ENCODE results near the gene GRHL1.
"Not testable (repeated sequence)": the region's sequence is repeated elsewhere in the genome, so short reads cannot be mapped to it uniquely, and the experiment has no call there.

Gene GRHL1

GRCh38 chr2:9927020-9927419 lies 24.5 kb upstream of the GRHL1 start:
- H3K4me3 ChIP-seq (ENCODE audit: insufficient read depth, low read depth, low read length); H3K36me3 ChIP-seq (ENCODE audit: control insufficient read depth, insufficient read depth, low read length); H3K27me3 ChIP-seq (ENCODE audit: control insufficient read depth, insufficient read depth, low read length, poor library complexity, severe bottlenecking); H3K27ac ChIP-seq (ENCODE audit: insufficient read depth, low read depth, low read length, poor library complexity, severe bottlenecking); H3K4me1 ChIP-seq (ENCODE audit: control insufficient read depth, insufficient read depth, low read length); H3K9me3 ChIP-seq (ENCODE audit: control insufficient read depth, low read length): not testable (repeated sequence)
- no CpG with 5 or more reads among the region's 2 CpGs for WGBS, 2 experiments

GRCh38 chr2:9937258-9937657 lies 14.2 kb upstream of the GRHL1 start:
- Histone ChIP-seq H3K27ac (ENCODE audit: insufficient read depth, low read depth, low read length, poor library complexity, severe bottlenecking) (no peak overlapping the region), H3K9me3 (ENCODE audit: control insufficient read depth, low read length) (no peaks in the 10 kb centered on the region), H3K27me3 (ENCODE audit: control insufficient read depth, insufficient read depth, low read length, poor library complexity, severe bottlenecking) (no peaks in the 10 kb centered on the region), H3K4me3 (ENCODE audit: insufficient read depth, low read depth, low read length) (no peak overlapping the region), H3K4me1 (ENCODE audit: control insufficient read depth, insufficient read depth, low read length) (peaks cover 8% of the 10 kb centered on the region), H3K36me3 (ENCODE audit: control insufficient read depth, insufficient read depth, low read length) (peaks cover 7% of the 10 kb centered on the region)
- 94 to 95% methylated on average over 4 of the region's 4 CpGs for WGBS, 2 experiments

GRCh38 chr2:9937968-9938367 lies 13.5 kb upstream of the GRHL1 start:
- 85 to 86% methylated on average over 9 of the region's 9 CpGs for WGBS, 2 experiments
- no peak overlapping the region for H3K27ac ChIP-seq (ENCODE audit: insufficient read depth, low read depth, low read length, poor library complexity, severe bottlenecking)
- no peaks in the 10 kb centered on the region for H3K9me3 ChIP-seq (ENCODE audit: control insufficient read depth, low read length)
- peaks cover 8% of the 10 kb centered on the region for H3K4me1 ChIP-seq (ENCODE audit: control insufficient read depth, insufficient read depth, low read length)
- no peaks in the 10 kb centered on the region for H3K27me3 ChIP-seq (ENCODE audit: control insufficient read depth, insufficient read depth, low read length, poor library complexity, severe bottlenecking)
- peaks cover 7% of the 10 kb centered on the region for H3K36me3 ChIP-seq (ENCODE audit: control insufficient read depth, insufficient read depth, low read length)
- H3K4me3 ChIP-seq (ENCODE audit: insufficient read depth, low read depth, low read length), result no peak overlapping the region

GRCh38 chr2:9939587-9940485 lies 11.7 kb upstream of the GRHL1 start:
- Histone ChIP-seq H3K9me3 (ENCODE audit: control insufficient read depth, low read length) (no peaks in the 10 kb centered on the region), H3K27me3 (ENCODE audit: control insufficient read depth, insufficient read depth, low read length, poor library complexity, severe bottlenecking) (no peaks in the 10 kb centered on the region), H3K36me3 (ENCODE audit: control insufficient read depth, insufficient read depth, low read length) (no peaks in the 10 kb centered on the region), H3K4me1 (ENCODE audit: control insufficient read depth, insufficient read depth, low read length) (peaks cover 8% of the 10 kb centered on the region), H3K4me3 (ENCODE audit: insufficient read depth, low read depth, low read length) (no peak overlapping the region), H3K27ac (ENCODE audit: insufficient read depth, low read depth, low read length, poor library complexity, severe bottlenecking) (no peak overlapping the region)
- WGBS, 2 experiments, result 80 to 82% methylated on average over 8 of the region's 9 CpGs

GRCh38 chr2:9941196-9941995 lies 10.1 kb upstream of the GRHL1 start:
- H3K9me3 ChIP-seq (ENCODE audit: control insufficient read depth, low read length), result no peaks in the 10 kb centered on the region
- no peak overlapping the region for H3K27ac ChIP-seq (ENCODE audit: insufficient read depth, low read depth, low read length, poor library complexity, severe bottlenecking)
- H3K36me3 ChIP-seq (ENCODE audit: control insufficient read depth, insufficient read depth, low read length), result no peaks in the 10 kb centered on the region
- WGBS, 2 experiments, result 82 to 84% methylated on average over 13 of the region's 13 CpGs
- H3K27me3 ChIP-seq (ENCODE audit: control insufficient read depth, insufficient read depth, low read length, poor library complexity, severe bottlenecking), result no peaks in the 10 kb centered on the region
- peaks cover 8% of the 10 kb centered on the region for H3K4me1 ChIP-seq (ENCODE audit: control insufficient read depth, insufficient read depth, low read length)
- no peak overlapping the region for H3K4me3 ChIP-seq (ENCODE audit: insufficient read depth, low read depth, low read length)

- H3K4me1 ChIP-seq (ENCODE audit: control insufficient read depth, insufficient read depth, low read length), result peaks cover 8% of the 10 kb centered on the region
- H3K9me3 ChIP-seq (ENCODE audit: control insufficient read depth, low read length), result no peaks in the 10 kb centered on the region
- H3K4me3 ChIP-seq (ENCODE audit: insufficient read depth, low read depth, low read length), result no peak overlapping the region
- no peak overlapping the region for H3K27ac ChIP-seq (ENCODE audit: insufficient read depth, low read depth, low read length, poor library complexity, severe bottlenecking)
- H3K27me3 ChIP-seq (ENCODE audit: control insufficient read depth, insufficient read depth, low read length, poor library complexity, severe bottlenecking), result no peaks in the 10 kb centered on the region
- no peaks in the 10 kb centered on the region for H3K36me3 ChIP-seq (ENCODE audit: control insufficient read depth, insufficient read depth, low read length)
- WGBS, 2 experiments, result 79 to 87% methylated on average over 5 to 6 of the region's 6 CpGs
Observed at GRCh38 chr2:9941996-9942390, 9.5 kb upstream of the GRHL1 start.

- peaks cover 8% of the 10 kb centered on the region for H3K4me1 ChIP-seq (ENCODE audit: control insufficient read depth, insufficient read depth, low read length)
- 89 to 91% methylated on average over 3 of the region's 3 CpGs for WGBS, 2 experiments
Observed at GRCh38 chr2:9944330-9944758, 7.1 kb upstream of the GRHL1 start.

GRCh38 chr2:9945596-9945995 lies 5.9 kb upstream of the GRHL1 start:
- H3K27ac ChIP-seq (ENCODE audit: insufficient read depth, low read depth, low read length, poor library complexity, severe bottlenecking), result no peak overlapping the region
- no peak overlapping the region for H3K4me3 ChIP-seq (ENCODE audit: insufficient read depth, low read depth, low read length)
- H3K36me3 ChIP-seq (ENCODE audit: control insufficient read depth, insufficient read depth, low read length), result no peaks in the 10 kb centered on the region
- H3K9me3 ChIP-seq (ENCODE audit: control insufficient read depth, low read length), result no peaks in the 10 kb centered on the region
- peaks cover 23% of the 10 kb centered on the region for H3K27me3 ChIP-seq (ENCODE audit: control insufficient read depth, insufficient read depth, low read length, poor library complexity, severe bottlenecking)
- 90 to 92% methylated on average over 7 of the region's 7 CpGs for WGBS, 2 experiments
- H3K4me1 ChIP-seq (ENCODE audit: control insufficient read depth, insufficient read depth, low read length), result peaks cover 4% of the 10 kb centered on the region

More at GRCh38 chr2:9944330-9944758, 7.1 kb upstream of the GRHL1 start:
- Histone ChIP-seq H3K27me3 (ENCODE audit: control insufficient read depth, insufficient read depth, low read length, poor library complexity, severe bottlenecking) (peaks cover 11% of the 10 kb centered on the region), H3K9me3 (ENCODE audit: control insufficient read depth, low read length) (no peaks in the 10 kb centered on the region), H3K4me3 (ENCODE audit: insufficient read depth, low read depth, low read length) (no peak overlapping the region), H3K27ac (ENCODE audit: insufficient read depth, low read depth, low read length, poor library complexity, severe bottlenecking) (no peak overlapping the region), H3K36me3 (ENCODE audit: control insufficient read depth, insufficient read depth, low read length) (no peaks in the 10 kb centered on the region)

- WGBS, 2 experiments, result 83% methylated on average over 7 of the region's 7 CpGs
- peaks cover 4% of the 10 kb centered on the region for H3K4me1 ChIP-seq (ENCODE audit: control insufficient read depth, insufficient read depth, low read length)
- no peaks in the 10 kb centered on the region for H3K9me3 ChIP-seq (ENCODE audit: control insufficient read depth, low read length)
- H3K27ac ChIP-seq (ENCODE audit: insufficient read depth, low read depth, low read length, poor library complexity, severe bottlenecking), result no peak overlapping the region
- H3K27me3 ChIP-seq (ENCODE audit: control insufficient read depth, insufficient read depth, low read length, poor library complexity, severe bottlenecking), result peaks cover 28% of the 10 kb centered on the region
- no peak overlapping the region for H3K4me3 ChIP-seq (ENCODE audit: insufficient read depth, low read depth, low read length)
- no peaks in the 10 kb centered on the region for H3K36me3 ChIP-seq (ENCODE audit: control insufficient read depth, insufficient read depth, low read length)
Observed at GRCh38 chr2:9946076-9946475, 5.4 kb upstream of the GRHL1 start.

- H3K27me3 ChIP-seq (ENCODE audit: control insufficient read depth, insufficient read depth, low read length, poor library complexity, severe bottlenecking), result peaks cover 30% of the 10 kb centered on the region
- H3K4me1 ChIP-seq (ENCODE audit: control insufficient read depth, insufficient read depth, low read length), result no peaks in the 10 kb centered on the region
- no peaks in the 10 kb centered on the region for H3K9me3 ChIP-seq (ENCODE audit: control insufficient read depth, low read length)
- no peak overlapping the region for H3K4me3 ChIP-seq (ENCODE audit: insufficient read depth, low read depth, low read length)
- H3K36me3 ChIP-seq (ENCODE audit: control insufficient read depth, insufficient read depth, low read length), result no peaks in the 10 kb centered on the region
- H3K27ac ChIP-seq (ENCODE audit: insufficient read depth, low read depth, low read length, poor library complexity, severe bottlenecking), result no peak overlapping the region
- 93 to 94% methylated on average over 5 of the region's 5 CpGs for WGBS, 2 experiments
Observed at GRCh38 chr2:9946818-9947217, 4.7 kb upstream of the GRHL1 start.

Data from ectodermal cell (in vitro differentiated cells).